Body of pancreas (tissue), 4 donors: Measurements from ENCODE around the gene WDR27. TPM values are rescaled to one million over a fixed set of nuclear protein-coding genes. Genes with fewer than 3 reads are reported as not detected.

Experiments
- ATAC-seq: fragments of 150-250 bp; one replicate; pipeline ENCODE4 v1.9.1; 2016
- DNase-seq, 4 donors: peaks; one replicate each; pipeline ENCODE4 v3.0.0-alpha.2; 2019
- H3K27ac ChIP-seq, 4 donors: fragments of 200-600 bp; sonication (generic); 1 replicate in 3 of 4; 2 replicates in 1 of 4; pipeline versions ENCODE4 v1.5.1 to v1.6.1; 2016 to 2019; ENCODE audit warnings: mild to moderate bottlenecking in 1 of 4, mixed read lengths in 1 of 4, moderate library complexity in 1 of 4
- H3K27me3 ChIP-seq, 2 donors: fragments of 200-600 bp; sonication (generic); one replicate each; pipeline ENCODE4 v1.6.0; 2016; ENCODE audit warnings: mild to moderate bottlenecking in 1 of 2
- H3K36me3 ChIP-seq, 2 donors: fragments of 200-600 bp; sonication (generic); replicated peaks in 1 of 2; 2 replicates each; pipeline ENCODE4 v1.5.1; 2016; ENCODE audit warnings: low read depth in 2 of 2; ENCODE audit not compliant: insufficient read depth in 1 of 2
- H3K4me1 ChIP-seq: fragments of 200-600 bp; sonication (generic); one replicate; pipeline ENCODE4 v1.6.0; 2016
- H3K4me3 ChIP-seq, 2 donors: fragments of 200-600 bp; sonication (generic); 1 replicate in 1 of 2; 2 replicates in 1 of 2; pipeline ENCODE4 v1.5.1; 2016 to 2019
- H3K9me3 ChIP-seq, 3 donors: fragments of 200-600 bp; sonication (generic); 1 replicate in 2 of 3; 2 replicates in 1 of 3; pipeline ENCODE4 v1.5.1; 2016
- CTCF ChIP-seq, 7 experiments: fragments of 450-650 bp in 4 of 7; fragments of 200-600 bp in 3 of 7; sonication (generic) in 3 of 7; IDR thresholded peaks; one replicate each; pipeline ENCODE4 v1.5.1; 2016 to 2019; ENCODE audit warnings: antibody characterized with exemption in 7 of 7
- POLR2A ChIP-seq, 3 donors: fragments of 450-650 bp; IDR thresholded peaks; one replicate each; pipeline ENCODE4 v1.6.1; 2016; ENCODE audit warnings: antibody characterized with exemption in 3 of 3, mild to moderate bottlenecking in 2 of 3
- WGBS, 2 donors: methylation state at CpG; one replicate each; pipeline ENCODE4 v1.1.5; 2017; 5-methylcytosine and 5-hydroxymethylcytosine counted together
- intact Hi-C: fragments of 100-400 bp; cut with DNase I; formaldehyde crosslinking; loops from one replicate; pipeline ENCODE4 v1.15.1; 2023
- total RNA-seq, 2 donors: library from RNA; depleted of rRNA; stranded (reverse); fragments of >200 nt; gene quantifications; one replicate each; pipeline ENCODE4 v1.1.0, GENCODE V29; 2016

Gene WDR27
- total RNA-seq: 10 to 100 TPM; 38.2 to 38.7 TPM

GRCh38 chr6:169701954-169702839 lies at the start of gene WDR27, which contains the start of gene C6orf120:
Gene WDR27, minus strand, starts transcription at chr6:169702029. Its CDS starts 13,024 bp downstream, at chr6:169689005.
Gene C6orf120, plus strand, starts transcription at chr6:169702126. Its CDS starts 334 bp downstream, at chr6:169702460.
- H3K27ac ChIP-seq: peak within 1 kb of the TSS; percentile 83 to 97 (median 94)
- peak within 1 kb of the TSS; percentile 72 to 79 for H3K4me3 ChIP-seq
- DNase-seq: peak; percentile 95 to 96 (median 96)
- peak; percentile 96 for ATAC-seq
- WGBS, 2 donors: 0 to 3% methylated on average over 6 to 72 of the region's 92 CpGs
- H3K9me3 ChIP-seq: no peaks in the 10 kb centered on the region
- TF ChIP-seq CTCF (IDR thresholded peaks at IDR 0.05) (peak in 3 of 7 experiments; percentile 5 to 24 (median 8)), POLR2A (IDR thresholded peaks at IDR 0.05) (peak; percentile 89 to 97 (median 95))
- peaks cover 31% of the 10 kb centered on the region for H3K4me1 ChIP-seq
- no peaks in the 10 kb centered on the region for H3K27me3 ChIP-seq
- no peaks in the 10 kb centered on the region for H3K36me3 ChIP-seq
- intact Hi-C loops: no loop called here

GRCh38 chr6:169746556-169746955 lies 44.7 kb upstream of the WDR27 start:
- Histone ChIP-seq H3K36me3 (no peaks in the 10 kb centered on the region), H3K9me3 (no peaks in the 10 kb centered on the region), H3K4me1 (peaks cover 11% of the 10 kb centered on the region), H3K27me3 (no peaks in the 10 kb centered on the region), H3K27ac (no peak overlapping the region), H3K4me3 (no peak overlapping the region)
- intact Hi-C loops: no loop called here
- no peak for TF ChIP-seq CTCF (IDR thresholded peaks at IDR 0.05)
- no peak for TF ChIP-seq POLR2A (IDR thresholded peaks at IDR 0.05)
- no peak for ATAC-seq
- whole genome bisulfite sequencing, 2 donors: 87 to 88% methylated on average over 1 of the region's 1 CpG
- DNase-seq: no peak

GRCh38 chr6:169745405-169745804 lies 43.6 kb upstream of the WDR27 start:
- Histone ChIP-seq H3K4me1 (peaks cover 6% of the 10 kb centered on the region), H3K27ac (no peak overlapping the region), H3K27me3 (no peaks in the 10 kb centered on the region), H3K36me3 (no peaks in the 10 kb centered on the region), H3K4me3 (no peak overlapping the region), H3K9me3 (no peaks in the 10 kb centered on the region)
- TF ChIP-seq POLR2A (IDR thresholded peaks at IDR 0.05): no peak
- TF ChIP-seq CTCF (IDR thresholded peaks at IDR 0.05): no peak
- ATAC-seq (no peak), DNase-seq (no peak)
- intact Hi-C loops: no loop called here
- WGBS, 2 donors: 82 to 89% methylated on average over 3 of the region's 3 CpGs

- Histone ChIP-seq H3K9me3 (no peaks in the 10 kb centered on the region), H3K36me3 (no peaks in the 10 kb centered on the region), H3K4me1 (no peaks in the 10 kb centered on the region), H3K27ac (no peak overlapping the region), H3K4me3 (no peak overlapping the region), H3K27me3 (no peaks in the 10 kb centered on the region)
- TF ChIP-seq CTCF (IDR thresholded peaks at IDR 0.05): no peak
- no peak for TF ChIP-seq POLR2A (IDR thresholded peaks at IDR 0.05)
- DNase-seq (no peak), ATAC-seq (no peak)
- intact Hi-C loops: no loop called here
Observed at GRCh38 chr6:169741344-169741743, 39.5 kb upstream of the WDR27 start.
